Adrenal gland (tissue), 5 donors: ENCODE results near the gene NECTIN4.

Experiments used
- CTCF ChIP-seq, 6 experiments: fragments of 450-650 bp in 4 of 6; fragments of 200-600 bp in 2 of 6; sonication (generic) in 1 of 6; IDR thresholded peaks; 1 replicate in 5 of 6; 2 replicates in 1 of 6; pipeline versions ENCODE4 v1.5.1 to v1.8.0; 2016 to 2021; ENCODE audit warnings: antibody characterized with exemption in 6 of 6, mild to moderate bottlenecking in 2 of 6, moderate library complexity in 1 of 6
- POLR2A ChIP-seq, 2 donors: fragments of 450-650 bp; IDR thresholded peaks; one replicate each; pipeline ENCODE4 v1.6.1; 2017; ENCODE audit warnings: antibody characterized with exemption in 2 of 2, mild to moderate bottlenecking in 2 of 2, moderate library complexity in 1 of 2
- donor health status: DM: no; HTN: no; CAD: no.

DNA sequence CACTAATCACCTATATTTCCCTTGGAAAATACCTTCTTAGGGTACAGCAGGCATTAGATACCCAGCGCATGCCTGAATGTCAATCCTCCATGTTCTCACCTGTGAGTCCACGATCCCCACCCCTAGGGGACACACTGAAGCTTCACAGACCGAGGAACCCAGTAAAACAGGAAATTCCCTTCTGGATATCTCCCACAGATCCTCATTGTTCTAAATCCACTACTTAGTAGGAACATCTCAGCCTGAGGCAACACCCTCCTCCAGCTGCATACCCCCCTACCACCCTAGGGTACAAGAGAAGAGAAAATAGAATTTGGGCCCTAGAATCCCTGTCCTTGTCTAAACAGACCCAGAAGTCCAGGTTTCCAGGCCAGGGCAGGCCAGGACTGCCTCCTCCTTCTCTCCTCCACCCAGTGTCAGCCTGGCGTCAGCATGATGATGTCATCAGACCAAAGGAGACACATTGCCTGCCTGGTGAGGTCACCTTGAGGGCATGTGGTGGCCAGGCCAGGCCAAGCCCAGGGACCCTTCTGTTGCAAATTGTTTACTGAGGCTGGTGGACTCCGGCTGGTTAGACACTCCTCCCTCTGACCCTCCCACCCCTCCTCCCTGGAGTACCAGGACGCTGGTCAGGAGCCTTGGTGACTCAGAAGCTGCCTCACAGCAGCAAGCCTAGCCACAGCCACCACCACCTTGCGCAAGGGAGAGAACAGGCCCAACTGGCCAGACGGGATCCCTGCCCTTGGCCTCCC is 6.2 kb downstream of the NECTIN4 start:
- TF ChIP-seq CTCF (IDR thresholded peaks at IDR 0.05) = no peak
- peak in 1 of 2 donors; percentile 28 for TF ChIP-seq POLR2A (IDR thresholded peaks at IDR 0.05)
